Neural cell (in vitro differentiated cells): ENCODE measurements around the gene NLRX1. TPM values are rescaled to one million over a fixed set of nuclear protein-coding genes. Genes with fewer than 3 reads are reported as not detected.
A peak's percentile ranks its signal among the peaks of the same experiment; 100 is the strongest.

Source experiments
- H2AFZ ChIP-seq: fragments of 200-600, 300-800 bp; sonication (generic), shearing (Covaris generic); 2 replicates; pipeline ENCODE4 v1.6.0; 2014; ENCODE audit warnings: low read depth, mild to moderate bottlenecking, antibody characterized with exemption, low read length, moderate library complexity
- H3F3A ChIP-seq: fragments of 200-600 bp; shearing (Covaris generic); 2 replicates; pipeline ENCODE4 v1.6.1; 2016; ENCODE audit warnings: mild to moderate bottlenecking, moderate library complexity, mixed read lengths, antibody characterized with exemption, low read length; ENCODE audit not compliant: insufficient read depth, poor library complexity, severe bottlenecking
- H3K27ac ChIP-seq: fragments of 200-600, 300-800 bp; sonication (generic), shearing (Covaris generic); 2 replicates; pipeline ENCODE4 v1.5.1; 2014; ENCODE audit warnings: mild to moderate bottlenecking, low read length, moderate library complexity
- H3K27me3 ChIP-seq: fragments of 300-800, 200-600 bp; sonication (generic), shearing (Covaris generic); 2 replicates; pipeline ENCODE4 v1.6.0; 2014; ENCODE audit warnings: mild to moderate bottlenecking, low read depth, low read length, moderate library complexity; ENCODE audit not compliant: insufficient read depth
- H3K36me3 ChIP-seq: fragments of 300-800, 200-600 bp; sonication (generic), shearing (Covaris generic); 2 replicates; pipeline ENCODE4 v1.5.1; 2014; ENCODE audit warnings: mild to moderate bottlenecking, antibody characterized with exemption, low read length, moderate library complexity; ENCODE audit not compliant: insufficient read depth
- H3K4me2 ChIP-seq: fragments of 300-800, 200-600 bp; sonication (generic), shearing (Covaris generic); 2 replicates; pipeline ENCODE4 v1.6.0; 2014; ENCODE audit warnings: mild to moderate bottlenecking, low read length
- H3K4me3 ChIP-seq: fragments of 300-800, 200-600 bp; sonication (generic), shearing (Covaris generic); 2 replicates; pipeline ENCODE4 v1.5.1; 2014; ENCODE audit warnings: mild to moderate bottlenecking, low read length, moderate library complexity
- H3K79me2 ChIP-seq: fragments of 200-600 bp; shearing (Covaris generic); replicated peaks from 2 replicates; pipeline ENCODE4 v1.6.0; 2014; ENCODE audit warnings: mild to moderate bottlenecking, low read length, moderate library complexity; ENCODE audit not compliant: insufficient read depth
- H3K9ac ChIP-seq: fragments of 300-800, 200-600 bp; sonication (generic), shearing (Covaris generic); 2 replicates; pipeline ENCODE4 v1.6.1; 2016; ENCODE audit warnings: mild to moderate bottlenecking, low read length, mixed read lengths
- H3K9me2 ChIP-seq: fragments of 200-600 bp; shearing (Covaris generic); 2 replicates; pipeline ENCODE4 v1.6.1; 2016; ENCODE audit warnings: mild to moderate bottlenecking, low read length, mixed read lengths; ENCODE audit not compliant: insufficient read depth
- H3K9me3 ChIP-seq: fragments of 200-600, 300-800 bp; sonication (generic), shearing (Covaris generic); 2 replicates; pipeline ENCODE4 v1.6.1; 2016; ENCODE audit warnings: mild to moderate bottlenecking, mixed run types, low read length, moderate library complexity, mixed read lengths
- H4K20me1 ChIP-seq: fragments of 200-600 bp; shearing (Covaris generic); 2 replicates; pipeline ENCODE4 v1.6.1; 2016; ENCODE audit warnings: mild to moderate bottlenecking, mixed run types; ENCODE audit not compliant: insufficient read depth
- EP300 ChIP-seq: fragments of 450-650 bp; conservative IDR thresholded peaks from 2 replicates; pipeline ENCODE4 v1.6.1; 2014; ENCODE audit warnings: antibody characterized with exemption, mild to moderate bottlenecking, moderate library complexity; ENCODE audit not compliant: poor library complexity, severe bottlenecking
- EZH2 ChIP-seq: fragments of 200-600, 300-800 bp; shearing (Covaris generic), sonication (generic); IDR thresholded peaks from 2 replicates; pipeline ENCODE4 v1.6.1; 2014; ENCODE audit warnings: antibody characterized with exemption, low read length, borderline replicate concordance, mild to moderate bottlenecking; ENCODE audit not compliant: insufficient read depth, poor library complexity, severe bottlenecking
- MXI1 ChIP-seq: fragments of 450-650 bp; conservative IDR thresholded peaks from 2 replicates; pipeline ENCODE4 v1.6.1; 2014; ENCODE audit warnings: antibody characterized with exemption, mild to moderate bottlenecking; ENCODE audit not compliant: poor library complexity, severe bottlenecking
- POLR2AphosphoS5 ChIP-seq: IDR thresholded peaks from 2 replicates; pipeline ENCODE4 v1.6.1; 2012
- RAD21 ChIP-seq: fragments of 450-650 bp; conservative IDR thresholded peaks from 2 replicates; pipeline ENCODE4 v1.6.1; 2014; ENCODE audit warnings: antibody characterized with exemption, mild to moderate bottlenecking, moderate library complexity
- SMC3 ChIP-seq: fragments of 450-650 bp; conservative IDR thresholded peaks from 2 replicates; pipeline ENCODE4 v1.6.1; 2014; ENCODE audit warnings: antibody characterized with exemption, mild to moderate bottlenecking, moderate library complexity; ENCODE audit not compliant: poor library complexity
- TAF1 ChIP-seq: IDR thresholded peaks from 2 replicates; pipeline ENCODE4 v1.6.1; 2012; ENCODE audit warnings: low read depth
- polyA plus RNA-seq: library from polyadenylated mRNA; depleted of rRNA; stranded (reverse); fragments of >200 nt; gene quantifications from 2 replicates; pipeline ENCODE4 v1.2.3, GENCODE V29; 2014
- TF ChIP-seq, protein P1 (sequence below): fragments of 450-650 bp; IDR thresholded peaks from 2 replicates; pipeline ENCODE4 v1.5.1; 2014; ENCODE audit warnings: antibody characterized with exemption, mild to moderate bottlenecking, moderate library complexity; ENCODE audit not compliant: poor library complexity, severe bottlenecking
- TF ChIP-seq, protein P2 (sequence below): IDR thresholded peaks from 2 replicates; pipeline ENCODE4 v1.6.1; 2012; ENCODE audit warnings: borderline replicate concordance

The NLRX1 gene
- polyA plus RNA-seq, 1 donor from 2014 or later: 1.6 TPM

DNA sequence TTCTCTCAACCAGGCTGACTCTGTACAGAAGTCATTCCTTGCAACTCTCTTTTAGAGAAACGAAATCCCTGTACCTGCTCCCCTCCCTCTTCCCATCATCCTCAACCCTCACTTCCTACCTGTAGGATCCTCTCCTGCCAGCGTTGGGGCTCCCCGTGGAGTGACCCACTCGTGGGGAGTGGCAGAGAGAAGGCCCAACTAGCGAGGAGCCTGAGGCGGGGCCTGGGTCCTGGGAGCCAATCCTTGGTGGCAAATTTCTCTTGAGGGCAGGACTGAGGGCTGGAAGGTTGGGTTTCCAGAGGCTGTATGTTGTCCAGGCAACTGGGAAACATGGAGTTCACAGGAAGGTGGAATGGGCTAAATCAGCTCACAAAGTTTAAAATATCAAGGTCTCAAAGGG lies 27.2 kb downstream of the NLRX1 start:
- Histone ChIP-seq H3K4me3 (no peak overlapping the region), H3F3A (no peaks in the 10 kb centered on the region), H3K27me3 (no peaks in the 10 kb centered on the region), H4K20me1 (no peaks in the 10 kb centered on the region), H3K9ac (no peak overlapping the region), H3K27ac (no peak overlapping the region), H3K9me3 (no peaks in the 10 kb centered on the region), H2AFZ (no peak overlapping the region), H3K79me2 (no peaks in the 10 kb centered on the region), H3K36me3 (no peaks in the 10 kb centered on the region), H3K4me2 (no peak overlapping the region), H3K9me2 (no peaks in the 10 kb centered on the region)
- no peak for TF ChIP-seq EZH2
- TF ChIP-seq, protein P1, sequence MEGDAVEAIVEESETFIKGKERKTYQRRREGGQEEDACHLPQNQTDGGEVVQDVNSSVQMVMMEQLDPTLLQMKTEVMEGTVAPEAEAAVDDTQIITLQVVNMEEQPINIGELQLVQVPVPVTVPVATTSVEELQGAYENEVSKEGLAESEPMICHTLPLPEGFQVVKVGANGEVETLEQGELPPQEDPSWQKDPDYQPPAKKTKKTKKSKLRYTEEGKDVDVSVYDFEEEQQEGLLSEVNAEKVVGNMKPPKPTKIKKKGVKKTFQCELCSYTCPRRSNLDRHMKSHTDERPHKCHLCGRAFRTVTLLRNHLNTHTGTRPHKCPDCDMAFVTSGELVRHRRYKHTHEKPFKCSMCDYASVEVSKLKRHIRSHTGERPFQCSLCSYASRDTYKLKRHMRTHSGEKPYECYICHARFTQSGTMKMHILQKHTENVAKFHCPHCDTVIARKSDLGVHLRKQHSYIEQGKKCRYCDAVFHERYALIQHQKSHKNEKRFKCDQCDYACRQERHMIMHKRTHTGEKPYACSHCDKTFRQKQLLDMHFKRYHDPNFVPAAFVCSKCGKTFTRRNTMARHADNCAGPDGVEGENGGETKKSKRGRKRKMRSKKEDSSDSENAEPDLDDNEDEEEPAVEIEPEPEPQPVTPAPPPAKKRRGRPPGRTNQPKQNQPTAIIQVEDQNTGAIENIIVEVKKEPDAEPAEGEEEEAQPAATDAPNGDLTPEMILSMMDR: no peak
- TF ChIP-seq RAD21: no peak
- no peak for TF ChIP-seq POLR2AphosphoS5
- TF ChIP-seq, protein P2, sequence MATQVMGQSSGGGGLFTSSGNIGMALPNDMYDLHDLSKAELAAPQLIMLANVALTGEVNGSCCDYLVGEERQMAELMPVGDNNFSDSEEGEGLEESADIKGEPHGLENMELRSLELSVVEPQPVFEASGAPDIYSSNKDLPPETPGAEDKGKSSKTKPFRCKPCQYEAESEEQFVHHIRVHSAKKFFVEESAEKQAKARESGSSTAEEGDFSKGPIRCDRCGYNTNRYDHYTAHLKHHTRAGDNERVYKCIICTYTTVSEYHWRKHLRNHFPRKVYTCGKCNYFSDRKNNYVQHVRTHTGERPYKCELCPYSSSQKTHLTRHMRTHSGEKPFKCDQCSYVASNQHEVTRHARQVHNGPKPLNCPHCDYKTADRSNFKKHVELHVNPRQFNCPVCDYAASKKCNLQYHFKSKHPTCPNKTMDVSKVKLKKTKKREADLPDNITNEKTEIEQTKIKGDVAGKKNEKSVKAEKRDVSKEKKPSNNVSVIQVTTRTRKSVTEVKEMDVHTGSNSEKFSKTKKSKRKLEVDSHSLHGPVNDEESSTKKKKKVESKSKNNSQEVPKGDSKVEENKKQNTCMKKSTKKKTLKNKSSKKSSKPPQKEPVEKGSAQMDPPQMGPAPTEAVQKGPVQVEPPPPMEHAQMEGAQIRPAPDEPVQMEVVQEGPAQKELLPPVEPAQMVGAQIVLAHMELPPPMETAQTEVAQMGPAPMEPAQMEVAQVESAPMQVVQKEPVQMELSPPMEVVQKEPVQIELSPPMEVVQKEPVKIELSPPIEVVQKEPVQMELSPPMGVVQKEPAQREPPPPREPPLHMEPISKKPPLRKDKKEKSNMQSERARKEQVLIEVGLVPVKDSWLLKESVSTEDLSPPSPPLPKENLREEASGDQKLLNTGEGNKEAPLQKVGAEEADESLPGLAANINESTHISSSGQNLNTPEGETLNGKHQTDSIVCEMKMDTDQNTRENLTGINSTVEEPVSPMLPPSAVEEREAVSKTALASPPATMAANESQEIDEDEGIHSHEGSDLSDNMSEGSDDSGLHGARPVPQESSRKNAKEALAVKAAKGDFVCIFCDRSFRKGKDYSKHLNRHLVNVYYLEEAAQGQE: no peak
- TF ChIP-seq EP300: no peak
- TF ChIP-seq SMC3: no peak
- no peak for TF ChIP-seq MXI1
- no peak for TF ChIP-seq TAF1

DNA sequence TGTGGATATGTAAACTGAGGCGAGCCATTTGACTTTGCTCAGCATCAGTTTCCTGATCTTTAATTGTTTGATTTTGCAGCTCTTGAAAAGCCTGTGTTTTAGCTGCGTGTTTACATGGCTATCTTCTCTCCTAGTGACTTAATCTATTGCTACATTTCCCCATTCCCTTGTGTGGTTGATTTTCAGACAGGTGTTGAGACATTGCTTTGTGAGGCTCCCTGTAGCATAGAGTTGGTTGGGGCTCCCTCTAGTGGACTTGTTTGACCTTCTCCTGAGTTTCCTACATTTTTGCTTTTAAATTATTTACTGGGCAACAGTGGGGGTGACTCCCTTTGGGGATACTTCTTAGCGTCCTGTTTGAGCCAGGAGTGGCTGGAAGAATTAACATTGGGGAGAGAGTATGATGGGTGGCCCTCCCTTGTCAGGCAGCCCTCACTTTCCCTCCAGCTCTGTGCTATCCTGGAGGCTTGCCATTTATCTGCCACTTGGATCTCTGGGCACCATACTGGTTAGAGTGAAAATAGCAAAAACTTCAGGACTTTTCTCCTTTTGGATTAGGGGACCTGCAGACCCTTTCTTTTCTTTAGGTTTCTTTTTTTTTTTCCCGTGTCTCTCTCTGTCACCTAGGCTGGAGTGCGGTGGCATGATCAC lies 28.4 kb downstream of the NLRX1 start:
- no peaks in the 10 kb centered on the region for H3F3A ChIP-seq
- no peaks in the 10 kb centered on the region for H3K27me3 ChIP-seq
- no peak overlapping the region for H3K4me3 ChIP-seq
- no peak overlapping the region for H2AFZ ChIP-seq
- H3K9ac ChIP-seq: no peak overlapping the region
- H3K79me2 ChIP-seq: no peaks in the 10 kb centered on the region
- no peak overlapping the region for H3K27ac ChIP-seq
- H3K4me2 ChIP-seq: no peak overlapping the region
- TF ChIP-seq RAD21: peak; percentile 87
- TF ChIP-seq, protein P1: peak; percentile 93
- TF ChIP-seq TAF1: no peak
- TF ChIP-seq EZH2: no peak
- peak; percentile 87 for TF ChIP-seq SMC3
- H4K20me1 ChIP-seq: no peaks in the 10 kb centered on the region
- no peaks in the 10 kb centered on the region for H3K9me3 ChIP-seq
- H3K9me2 ChIP-seq: no peaks in the 10 kb centered on the region
- no peaks in the 10 kb centered on the region for H3K36me3 ChIP-seq
